CD4-positive, alpha-beta T cell (primary cell): Measurements from ENCODE around the gene CDYL. TPM values are rescaled to one million over a fixed set of nuclear protein-coding genes. Genes with fewer than 3 reads are reported as not detected.

ENCODE experiments used
- ATAC-seq: fragments of 200-7000 bp; cut with Tn5 transposase; one replicate; pipeline ENCODE4 v1.10.0; 2022; ENCODE audit warnings: mild to moderate bottlenecking; ENCODE audit not compliant: poor library complexity
- CTCF ChIA-PET: fragments of 350-600 bp; sonication (Branson Sonifier 250); formaldehyde crosslinking; loops from one replicate; lab custom pipeline; 2021; ENCODE audit warnings: antibody characterized with exemption, inconsistent platforms; lab: Charles Lee
- POLR2A ChIA-PET: fragments of 350-600 bp; sonication (Branson Sonifier 250); formaldehyde crosslinking; loops from one replicate; lab custom pipeline; 2021; ENCODE audit warnings: antibody characterized with exemption, inconsistent platforms; lab: Charles Lee
- DNase-seq, 14 experiments: peaks; one replicate each; pipeline ENCODE4 v3.0.0-alpha.2; 2013 to 2020; ENCODE audit warnings: mixed read lengths in 2 of 14
- H3K27ac ChIP-seq, 2 donors: one replicate each; pipeline versions ENCODE4 v1.5.1 to v1.7.0; 2013; ENCODE audit warnings: low read length in 2 of 2, low read depth in 1 of 2, mild to moderate bottlenecking in 1 of 2
- H3K27me3 ChIP-seq, 2 experiments: 1 replicate in 1 of 2; 2 replicates in 1 of 2; pipeline versions ENCODE4 v1.6.1 to v1.7.0; 2013; ENCODE audit warnings: low read length in 2 of 2, control low read depth in 1 of 2, mild to moderate bottlenecking in 1 of 2, moderate library complexity in 1 of 2; ENCODE audit not compliant: insufficient read depth in 2 of 2, control insufficient read depth in 1 of 2
- H3K36me3 ChIP-seq: one replicate; pipeline ENCODE4 v1.6.1; 2013; ENCODE audit warnings: low read length, control low read depth; ENCODE audit not compliant: insufficient read depth
- H3K4me1 ChIP-seq: one replicate; pipeline ENCODE4 v1.6.1; 2013; ENCODE audit warnings: low read length, control low read depth; ENCODE audit not compliant: insufficient read depth
- H3K4me3 ChIP-seq: one replicate; pipeline ENCODE4 v1.5.1; 2013; ENCODE audit warnings: mild to moderate bottlenecking, low read length, moderate library complexity
- H3K9me3 ChIP-seq, 2 experiments: 1 replicate in 1 of 2; 2 replicates in 1 of 2; pipeline versions ENCODE4 v1.6.1 to v1.7.0; 2013; ENCODE audit warnings: low read length in 2 of 2, mild to moderate bottlenecking in 2 of 2, control low read depth in 1 of 2, moderate library complexity in 1 of 2; ENCODE audit not compliant: control insufficient read depth in 1 of 2, insufficient read depth in 1 of 2
- H3K27ac Mint-ChIP-seq: one replicate; pipeline ENCODE4 v1.8.0; 2020; ENCODE audit warnings: mixed read lengths
- H3K27me3 Mint-ChIP-seq: one replicate; pipeline ENCODE4 v1.8.0; 2021; ENCODE audit warnings: mixed read lengths
- H3K36me3 Mint-ChIP-seq: one replicate; pipeline ENCODE4 v1.8.0; 2021; ENCODE audit warnings: low read depth, mixed read lengths
- H3K4me1 Mint-ChIP-seq: one replicate; pipeline ENCODE4 v1.8.0; 2021; ENCODE audit warnings: low read depth, mixed read lengths
- H3K4me3 Mint-ChIP-seq: one replicate; pipeline ENCODE4 v1.8.0; 2020; ENCODE audit warnings: mild to moderate bottlenecking, mixed read lengths
- H3K9me3 Mint-ChIP-seq: one replicate; pipeline ENCODE4 v1.8.0; 2020; ENCODE audit warnings: mixed read lengths
- intact Hi-C, 2 experiments: fragments of 100-400 bp; cut with DNase I in 1 of 2; cut with micrococcal nuclease in 1 of 2; formaldehyde crosslinking; loops; one replicate each; pipeline versions ENCODE4 v1.15.1 to v1.9.0; 2023 to 2025; cut with DNase I, micrococcal nuclease
- total RNA-seq, 174 experiments: library from RNA in 2 of 174; stranded (reverse) in 2 of 174; gene quantifications; one replicate each; pipeline ENCODE4 v1.2.3 and lab custom pipeline; 2021 to 2026
- TF ChIP-seq, protein P1 (sequence below): fragments of 200-600 bp; IDR thresholded peaks from one replicate; pipeline ENCODE4 v1.8.0; 2022; ENCODE audit warnings: antibody characterized with exemption, mild to moderate bottlenecking

Gene CDYL
- total RNA-seq, 2 experiments from 2014 or later: 23.8 to 23.9 TPM

DNA sequence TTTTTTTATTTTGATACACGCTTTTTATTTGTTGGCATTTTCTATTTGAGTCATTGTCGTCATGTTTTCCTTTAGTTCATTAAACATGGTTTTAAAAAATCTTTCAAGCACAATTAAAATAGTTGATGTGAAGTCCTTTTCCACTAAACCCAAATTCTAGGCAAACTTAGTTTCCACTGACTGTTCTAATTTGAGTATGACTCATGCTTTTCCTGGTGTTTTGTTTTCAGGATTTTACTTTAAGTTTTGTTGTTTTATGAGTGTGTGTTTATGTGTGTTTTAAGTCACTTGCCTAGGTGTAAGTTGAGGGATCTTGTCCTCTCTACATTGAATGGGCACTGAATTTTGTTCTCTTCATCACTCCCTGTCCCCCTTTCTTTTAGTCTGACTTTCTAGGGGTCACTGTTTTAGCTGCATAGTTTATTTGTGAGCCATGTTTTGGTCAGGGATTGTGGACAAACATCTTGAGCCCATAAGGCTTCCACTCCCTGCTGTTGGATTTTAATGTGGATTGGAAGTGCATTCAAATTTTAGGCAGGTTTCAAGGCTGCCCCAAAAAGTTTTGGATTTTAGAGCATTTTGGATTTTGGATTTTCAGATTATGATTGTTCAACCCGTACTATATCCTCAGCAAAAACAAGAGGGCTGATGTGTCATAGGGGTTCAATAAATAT lies 94.8 kb downstream of the CDYL start:
- H3K27ac Mint-ChIP-seq: no peak overlapping the region
- ChIA-PET POLR2A (no interaction called here), CTCF (no interaction called here)
- TF ChIP-seq, protein P1, sequence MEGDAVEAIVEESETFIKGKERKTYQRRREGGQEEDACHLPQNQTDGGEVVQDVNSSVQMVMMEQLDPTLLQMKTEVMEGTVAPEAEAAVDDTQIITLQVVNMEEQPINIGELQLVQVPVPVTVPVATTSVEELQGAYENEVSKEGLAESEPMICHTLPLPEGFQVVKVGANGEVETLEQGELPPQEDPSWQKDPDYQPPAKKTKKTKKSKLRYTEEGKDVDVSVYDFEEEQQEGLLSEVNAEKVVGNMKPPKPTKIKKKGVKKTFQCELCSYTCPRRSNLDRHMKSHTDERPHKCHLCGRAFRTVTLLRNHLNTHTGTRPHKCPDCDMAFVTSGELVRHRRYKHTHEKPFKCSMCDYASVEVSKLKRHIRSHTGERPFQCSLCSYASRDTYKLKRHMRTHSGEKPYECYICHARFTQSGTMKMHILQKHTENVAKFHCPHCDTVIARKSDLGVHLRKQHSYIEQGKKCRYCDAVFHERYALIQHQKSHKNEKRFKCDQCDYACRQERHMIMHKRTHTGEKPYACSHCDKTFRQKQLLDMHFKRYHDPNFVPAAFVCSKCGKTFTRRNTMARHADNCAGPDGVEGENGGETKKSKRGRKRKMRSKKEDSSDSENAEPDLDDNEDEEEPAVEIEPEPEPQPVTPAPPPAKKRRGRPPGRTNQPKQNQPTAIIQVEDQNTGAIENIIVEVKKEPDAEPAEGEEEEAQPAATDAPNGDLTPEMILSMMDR: no peak
- Histone ChIP-seq H3K36me3 (no peaks in the 10 kb centered on the region), H3K27me3 (no peaks in the 10 kb centered on the region), H3K27ac (no peak overlapping the region), H3K4me3 (no peak overlapping the region), H3K9me3 (peaks cover 4% of the 10 kb centered on the region in 2 experiments), H3K4me1 (peaks cover 2% of the 10 kb centered on the region)
- peaks cover 65% of the 10 kb centered on the region for H3K36me3 Mint-ChIP-seq
- DNase-seq (no peak), ATAC-seq (no peak)
- H3K9me3 Mint-ChIP-seq: peaks cover 24% of the 10 kb centered on the region
- intact Hi-C loops: no loop called here
- H3K4me3 Mint-ChIP-seq: no peak overlapping the region
- no peaks in the 10 kb centered on the region for H3K27me3 Mint-ChIP-seq
- peaks cover 39% of the 10 kb centered on the region for H3K4me1 Mint-ChIP-seq

DNA sequence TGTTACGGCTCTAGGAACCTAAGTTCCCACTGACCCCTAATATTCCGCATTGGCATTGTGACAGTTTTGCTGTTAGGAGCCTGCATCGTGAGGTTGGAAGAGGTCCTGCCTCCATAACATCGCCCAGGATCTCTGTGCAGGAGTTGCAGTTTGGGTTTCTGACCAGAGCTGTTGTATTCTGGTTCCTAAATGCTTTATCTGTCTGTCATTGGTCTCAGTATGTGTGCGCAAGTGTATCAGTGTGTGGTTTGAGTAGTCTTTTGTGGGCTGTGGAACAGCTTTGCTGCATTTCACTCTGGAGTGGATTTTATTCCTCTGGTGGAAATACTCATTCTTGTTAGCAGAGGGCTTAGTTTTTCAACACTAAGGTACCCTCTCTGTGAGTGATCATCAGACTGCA lies 95.6 kb downstream of the CDYL start:
- H3K27ac ChIP-seq: no peak overlapping the region
- Mint-ChIP-seq H3K4me1 (peaks cover 48% of the 10 kb centered on the region), H3K9me3 (peaks cover 22% of the 10 kb centered on the region), H3K4me3 (no peak overlapping the region), H3K27ac (no peak overlapping the region), H3K27me3 (no peaks in the 10 kb centered on the region), H3K36me3 (peaks cover 62% of the 10 kb centered on the region)
- no peak for ATAC-seq
- ChIA-PET POLR2A (no interaction called here), CTCF (no interaction called here)
- DNase-seq: no peak
- TF ChIP-seq, protein P1: no peak
- no peaks in the 10 kb centered on the region for H3K36me3 ChIP-seq
- H3K4me3 ChIP-seq: no peak overlapping the region
- no peaks in the 10 kb centered on the region for H3K27me3 ChIP-seq
- peaks cover 4% of the 10 kb centered on the region in 2 experiments for H3K9me3 ChIP-seq
- H3K4me1 ChIP-seq: peaks cover 2% of the 10 kb centered on the region
- intact Hi-C loops: no loop called here

DNA sequence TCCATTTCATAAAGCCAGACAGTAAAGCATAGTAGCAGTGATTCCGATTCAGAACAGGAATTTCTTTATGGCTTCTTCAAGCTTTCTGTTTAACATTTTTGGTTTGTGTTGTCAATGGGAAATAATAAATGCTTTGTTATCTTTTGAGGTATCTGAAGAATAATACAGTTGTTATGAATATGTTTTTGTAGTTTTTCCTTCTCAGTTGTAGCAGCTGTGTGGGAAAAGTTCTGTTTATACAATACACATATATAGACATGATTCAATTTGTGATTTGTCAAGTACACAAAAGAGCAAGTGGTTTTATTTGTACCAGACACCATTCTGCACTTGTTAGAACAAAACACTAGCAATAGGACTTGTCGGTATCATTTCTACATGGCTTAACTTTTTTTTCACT lies 96.6 kb downstream of the CDYL start:
- peaks cover 58% of the 10 kb centered on the region for H3K4me1 Mint-ChIP-seq
- H3K36me3 Mint-ChIP-seq: peaks cover 53% of the 10 kb centered on the region
- ChIA-PET CTCF (no interaction called here), POLR2A (no interaction called here)
- peaks cover 15% of the 10 kb centered on the region for H3K9me3 Mint-ChIP-seq
- no peaks in the 10 kb centered on the region for H3K36me3 ChIP-seq
- ATAC-seq (no peak), DNase-seq (no peak)
- TF ChIP-seq, protein P1: no peak
- H3K27me3 Mint-ChIP-seq: no peaks in the 10 kb centered on the region
- H3K9me3 ChIP-seq: peaks cover 0 to 4% of the 10 kb centered on the region in 2 experiments
- intact Hi-C loops: no loop called here
- H3K4me1 ChIP-seq: peaks cover 2% of the 10 kb centered on the region
- H3K27ac ChIP-seq: no peak overlapping the region
- no peak overlapping the region for H3K4me3 ChIP-seq
- H3K4me3 Mint-ChIP-seq: no peak overlapping the region
- H3K27me3 ChIP-seq: no peaks in the 10 kb centered on the region
- no peak overlapping the region for H3K27ac Mint-ChIP-seq
